A549 (cell line): ENCODE measurements around the gene MAML1. TPM values are rescaled to one million over a fixed set of nuclear protein-coding genes. Genes with fewer than 3 reads are reported as not detected.

Experiments
- ATAC-seq, 2 experiments: fragments of 200-7000 bp in 1 of 2; fragments of >200 bp in 1 of 2; cut with Nextera tagmentation in 1 of 2; cut with Tn5 transposase in 1 of 2; 3 replicates each; pipeline versions ENCODE4 v1.8.0 to v1.9.1; 2018 to 2020; ENCODE audit warnings: mild to moderate bottlenecking in 1 of 2, moderate library complexity in 1 of 2
- CTCF ChIA-PET: fragments of 300-600 bp; sonication (Branson Sonifier 250); formaldehyde crosslinking; extraction: SDS; loops from one replicate; lab custom pipeline; 2021; ENCODE audit warnings: antibody characterized with exemption, inconsistent platforms; lab: Yijun Ruan, JAX
- POLR2A ChIA-PET: fragments of 350-600 bp; formaldehyde crosslinking; extraction: SDS; loops from one replicate; lab custom pipeline; 2021; ENCODE audit warnings: antibody characterized with exemption, inconsistent platforms; lab: Yijun Ruan, JAX
- DNase-seq, 2 experiments: peaks; one replicate each; pipeline versions ENCODE4 v3.0.0 to v3.0.0-alpha.2; 2011 to 2016; ENCODE audit warnings: low read depth in 1 of 2, low spot score in 1 of 2
- FAIRE-seq: peaks from 2 replicates; lab custom pipeline; 2011; peaks lifted over from hg19 to GRCh38; lab: Jason Lieb, UNC
- H3K27ac ChIP-seq, 2 experiments: fragments of >200 bp; sonication (Bioruptor Twin); formaldehyde crosslinking; 3 replicates each; pipeline ENCODE4 v1.5.1; 2016 to 2017
- H3K4me1 ChIP-seq: fragments of >200 bp; sonication (Bioruptor Twin); formaldehyde crosslinking; 3 replicates; pipeline ENCODE4 v1.6.1; 2016
- H3K4me2 ChIP-seq: fragments of >200 bp; sonication (Bioruptor Twin); formaldehyde crosslinking; 3 replicates; pipeline ENCODE4 v1.6.1; 2016
- H3K4me3 ChIP-seq: fragments of >200 bp; sonication (Bioruptor Twin); formaldehyde crosslinking; 3 replicates; pipeline ENCODE4 v1.5.1; 2016
- H3K9me3 ChIP-seq: fragments of >200 bp; sonication (Bioruptor Twin); formaldehyde crosslinking; 3 replicates; pipeline ENCODE4 v1.6.1; 2016
- BHLHE40 ChIP-seq: IDR thresholded peaks from 2 replicates; pipeline ENCODE4 v1.6.1; 2012; ENCODE audit warnings: low read depth, low read length, inconsistent platforms
- CBX2 ChIP-seq: fragments of 200-600 bp; sonication (generic); IDR thresholded peaks from 2 replicates; pipeline ENCODE4 v1.6.1; 2016; ENCODE audit warnings: low read depth, mild to moderate bottlenecking, borderline replicate concordance
- CEBPB ChIP-seq, 2 experiments: fragments of >200 bp in 1 of 2; sonication (Bioruptor Twin) in 1 of 2; formaldehyde crosslinking in 1 of 2; IDR thresholded peaks; 2 replicates each; pipeline ENCODE4 v1.6.1; 2012 to 2016
- CHD2 ChIP-seq: fragments of 150-350 bp; IDR thresholded peaks from 2 replicates; pipeline ENCODE4 v1.6.1; 2014; ENCODE audit warnings: low read length; ENCODE audit not compliant: partially characterized antibody
- CHD4 ChIP-seq: fragments of 200-600 bp; sonication (generic); IDR thresholded peaks from 2 replicates; pipeline ENCODE4 v1.6.1; 2016; ENCODE audit warnings: antibody characterized with exemption, mild to moderate bottlenecking, borderline replicate concordance
- E2F6 ChIP-seq: IDR thresholded peaks from 2 replicates; pipeline ENCODE4 v1.6.1; 2012; ENCODE audit warnings: low read depth, borderline replicate concordance
- EHMT2 ChIP-seq: fragments of 200-600 bp; sonication (generic); IDR thresholded peaks from 2 replicates; pipeline ENCODE4 v1.6.1; 2016; ENCODE audit warnings: antibody characterized with exemption, low read depth, mild to moderate bottlenecking, moderate library complexity
- ESRRA ChIP-seq: fragments of 150-350 bp; IDR thresholded peaks from 2 replicates; pipeline ENCODE4 v1.6.1; 2014; ENCODE audit warnings: mild to moderate bottlenecking, low read length, borderline replicate concordance
- FOSB ChIP-seq: fragments of 250-450 bp; sonication (Bioruptor Pico); IDR thresholded peaks from 2 replicates; pipeline ENCODE4 v1.5.0; 2020; ENCODE audit warnings: mild to moderate bottlenecking, moderate library complexity
- FOXS1 ChIP-seq: fragments of 250-450 bp; sonication (Bioruptor Pico); IDR thresholded peaks from 2 replicates; pipeline ENCODE4 v1.5.0; 2020; ENCODE audit warnings: mild to moderate bottlenecking, moderate library complexity
- GATA3 ChIP-seq: IDR thresholded peaks from 2 replicates; pipeline ENCODE4 v1.6.1; 2012; ENCODE audit warnings: borderline replicate concordance
- HDAC2 ChIP-seq: fragments of 200-600 bp; sonication (generic); IDR thresholded peaks from 2 replicates; pipeline ENCODE4 v1.6.1; 2016
- HOXA7 ChIP-seq: fragments of 250-450 bp; sonication (Bioruptor Pico); IDR thresholded peaks from 2 replicates; pipeline ENCODE4 v1.5.0; 2020; ENCODE audit warnings: mild to moderate bottlenecking, moderate library complexity
- HOXB13 ChIP-seq: fragments of 250-450 bp; sonication (Bioruptor Pico); IDR thresholded peaks from 2 replicates; pipeline ENCODE4 v1.5.0; 2020; ENCODE audit warnings: low read depth, mild to moderate bottlenecking, moderate library complexity
- JUNB ChIP-seq: fragments of >200 bp; sonication (Bioruptor Twin); formaldehyde crosslinking; IDR thresholded peaks from 2 replicates; pipeline ENCODE4 v1.6.1; 2016
- KDM5A ChIP-seq: fragments of 200-600 bp; sonication (generic); IDR thresholded peaks from 2 replicates; pipeline ENCODE4 v1.6.1; 2016; ENCODE audit warnings: antibody characterized with exemption, mild to moderate bottlenecking
- MAFK ChIP-seq: fragments of 450-650 bp; IDR thresholded peaks from 2 replicates; pipeline ENCODE4 v1.6.1; 2014; ENCODE audit not compliant: partially characterized antibody
- MAZ ChIP-seq: fragments of 150-350 bp; IDR thresholded peaks from 2 replicates; pipeline ENCODE4 v1.6.1; 2014; ENCODE audit warnings: antibody characterized with exemption, low read depth, low read length, borderline replicate concordance
- NFE2L2 ChIP-seq: fragments of 150-350 bp; conservative IDR thresholded peaks from 2 replicates; pipeline ENCODE4 v1.6.1; 2014; ENCODE audit warnings: low read length
- NPAS2 ChIP-seq: fragments of 250-450 bp; sonication (Bioruptor Pico); IDR thresholded peaks from 2 replicates; pipeline ENCODE4 v1.8.0; 2022; ENCODE audit warnings: mild to moderate bottlenecking, moderate library complexity, borderline replicate concordance
- PHF8 ChIP-seq: fragments of 200-600 bp; sonication (generic); IDR thresholded peaks from 2 replicates; pipeline ENCODE4 v1.6.1; 2016; ENCODE audit warnings: low read depth, mild to moderate bottlenecking, antibody characterized with exemption, moderate library complexity, borderline replicate concordance
- POLR2AphosphoS2 ChIP-seq: conservative IDR thresholded peaks from 2 replicates; pipeline ENCODE4 v1.6.1; 2012; ENCODE audit warnings: low read length, improper control_type of control experiment, inconsistent platforms
- RAD21 ChIP-seq, 2 experiments: fragments of >200 bp in 1 of 2; sonication (Bioruptor Twin) in 1 of 2; formaldehyde crosslinking in 1 of 2; IDR thresholded peaks in 1 of 2; conservative IDR thresholded peaks in 1 of 2; 2 replicates in 1 of 2; 3 replicates in 1 of 2; pipeline ENCODE4 v1.6.1; 2012 to 2018; ENCODE audit warnings: inconsistent platforms in 1 of 2
- RARB ChIP-seq: fragments of 250-450 bp; sonication (Bioruptor Pico); IDR thresholded peaks from 2 replicates; pipeline ENCODE4 v1.8.0; 2021; ENCODE audit warnings: mild to moderate bottlenecking, moderate library complexity
- RFX5 ChIP-seq: fragments of 450-650 bp; IDR thresholded peaks from 2 replicates; pipeline ENCODE4 v1.7.1; 2014; ENCODE audit warnings: antibody characterized with exemption, mild to moderate bottlenecking, moderate library complexity
- RNF2 ChIP-seq: fragments of 200-600 bp; sonication (generic); IDR thresholded peaks from 2 replicates; pipeline ENCODE4 v1.6.1; 2016; ENCODE audit warnings: low read depth, mild to moderate bottlenecking, antibody characterized with exemption, moderate library complexity, borderline replicate concordance
- USF2 ChIP-seq: fragments of 450-650 bp; IDR thresholded peaks from 2 replicates; pipeline ENCODE4 v1.6.1; 2014; ENCODE audit warnings: antibody characterized with exemption
- ZC3H11A ChIP-seq: fragments of 450-650 bp; IDR thresholded peaks from 2 replicates; pipeline ENCODE4 v1.6.1; 2014; ENCODE audit warnings: antibody characterized with exemption, mild to moderate bottlenecking
- WGBS: methylation state at CpG from one replicate; pipeline ENCODE4 v1.1.6; 2017; ENCODE audit errors: missing lambda C conversion rate; 5-methylcytosine and 5-hydroxymethylcytosine counted together
- polyA plus RNA-seq, 4 experiments: library from polyadenylated mRNA; depleted of rRNA in 3 of 4; stranded (reverse); fragments of >200 nt; fragmentation: RNase III in 1 of 4; extraction: RNeasy Plus Mini Kit Qiagen cat#74134 plus additional on column Dnase treatment in 1 of 4; gene quantifications; 2 replicates in 3 of 4; 3 replicates in 1 of 4; pipeline ENCODE4 v1.2.3, GENCODE V29; 2011 to 2017
- TF ChIP-seq, protein P1 (sequence below): fragments of >200 bp; sonication (Bioruptor Twin); formaldehyde crosslinking; IDR thresholded peaks from 3 replicates; pipeline ENCODE4 v1.6.1; 2016
- TF ChIP-seq, protein P2 (sequence below): fragments of 200-600 bp; sonication (generic); IDR thresholded peaks from 2 replicates; pipeline ENCODE4 v1.6.1; 2016; ENCODE audit warnings: antibody characterized with exemption, mild to moderate bottlenecking, moderate library complexity
- TF ChIP-seq, protein P3 (sequence below): fragments of 150-350 bp; IDR thresholded peaks from 2 replicates; pipeline ENCODE4 v1.6.1; 2014; ENCODE audit warnings: low read depth, mild to moderate bottlenecking, low read length
- TF ChIP-seq, protein P4 (sequence below): fragments of 250-450 bp; sonication (Bioruptor Pico); IDR thresholded peaks from 2 replicates; pipeline ENCODE4 v1.5.0; 2020; ENCODE audit warnings: low read depth, mild to moderate bottlenecking, moderate library complexity

MAML1 gene
- polyA plus RNA-seq, 2 of the 4 experiments (the other 2 are of a cell fraction) = 6.9 to 12.0 TPM

- H3K4me1 ChIP-seq = peaks cover 26% of the 10 kb centered on the region
- under 1% methylated on average over 34 of the region's 101 CpGs for WGBS
- peak overlapping the region; percentile 69 for H3K4me3 ChIP-seq
- FAIRE-seq (no peak), ATAC-seq (peak; percentile 66 to 69), DNase-seq (peak; percentile 30 to 54)
- peak overlapping the region; percentile 82 for H3K4me2 ChIP-seq
- CTCF ChIA-PET = interaction anchor here (0.7 to 1.9 kb wide), 5 partner anchors 25 to 74 kb away, joined by 3 to 11 read pairs (median 4); no protein-coding TSS in a partner anchor
- no peaks in the 10 kb centered on the region for H3K9me3 ChIP-seq
- POLR2A ChIA-PET = interaction anchor here (0.9 to 1.6 kb wide), 10 partner anchors 22 to 183 kb away, joined by 3 to 10 read pairs (median 4); partner anchors contain the start of genes CBY3, HNRNPH1 and RUFY1
- peak overlapping the region; percentile 88 to 97 for H3K27ac ChIP-seq
- TF ChIP-seq JUNB = no peak
- TF ChIP-seq HOXB13 (CRISPR knock-in tag) = no peak
- TF ChIP-seq FOSB (CRISPR knock-in tag) = no peak
- TF ChIP-seq RAD21 (conservative IDR thresholded peaks at IDR 0.05 in 1 of 2, IDR thresholded peaks at IDR 0.05 in 1 of 2) = no peak
- no peak for TF ChIP-seq NFE2L2
- TF ChIP-seq POLR2AphosphoS2 = no peak
- TF ChIP-seq BHLHE40 = no peak
- TF ChIP-seq, protein P1, sequence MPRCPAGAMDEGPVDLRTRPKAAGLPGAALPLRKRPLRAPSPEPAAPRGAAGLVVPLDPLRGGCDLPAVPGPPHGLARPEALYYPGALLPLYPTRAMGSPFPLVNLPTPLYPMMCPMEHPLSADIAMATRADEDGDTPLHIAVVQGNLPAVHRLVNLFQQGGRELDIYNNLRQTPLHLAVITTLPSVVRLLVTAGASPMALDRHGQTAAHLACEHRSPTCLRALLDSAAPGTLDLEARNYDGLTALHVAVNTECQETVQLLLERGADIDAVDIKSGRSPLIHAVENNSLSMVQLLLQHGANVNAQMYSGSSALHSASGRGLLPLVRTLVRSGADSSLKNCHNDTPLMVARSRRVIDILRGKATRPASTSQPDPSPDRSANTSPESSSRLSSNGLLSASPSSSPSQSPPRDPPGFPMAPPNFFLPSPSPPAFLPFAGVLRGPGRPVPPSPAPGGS = no peak
- TF ChIP-seq MAZ = no peak
- TF ChIP-seq, protein P2, sequence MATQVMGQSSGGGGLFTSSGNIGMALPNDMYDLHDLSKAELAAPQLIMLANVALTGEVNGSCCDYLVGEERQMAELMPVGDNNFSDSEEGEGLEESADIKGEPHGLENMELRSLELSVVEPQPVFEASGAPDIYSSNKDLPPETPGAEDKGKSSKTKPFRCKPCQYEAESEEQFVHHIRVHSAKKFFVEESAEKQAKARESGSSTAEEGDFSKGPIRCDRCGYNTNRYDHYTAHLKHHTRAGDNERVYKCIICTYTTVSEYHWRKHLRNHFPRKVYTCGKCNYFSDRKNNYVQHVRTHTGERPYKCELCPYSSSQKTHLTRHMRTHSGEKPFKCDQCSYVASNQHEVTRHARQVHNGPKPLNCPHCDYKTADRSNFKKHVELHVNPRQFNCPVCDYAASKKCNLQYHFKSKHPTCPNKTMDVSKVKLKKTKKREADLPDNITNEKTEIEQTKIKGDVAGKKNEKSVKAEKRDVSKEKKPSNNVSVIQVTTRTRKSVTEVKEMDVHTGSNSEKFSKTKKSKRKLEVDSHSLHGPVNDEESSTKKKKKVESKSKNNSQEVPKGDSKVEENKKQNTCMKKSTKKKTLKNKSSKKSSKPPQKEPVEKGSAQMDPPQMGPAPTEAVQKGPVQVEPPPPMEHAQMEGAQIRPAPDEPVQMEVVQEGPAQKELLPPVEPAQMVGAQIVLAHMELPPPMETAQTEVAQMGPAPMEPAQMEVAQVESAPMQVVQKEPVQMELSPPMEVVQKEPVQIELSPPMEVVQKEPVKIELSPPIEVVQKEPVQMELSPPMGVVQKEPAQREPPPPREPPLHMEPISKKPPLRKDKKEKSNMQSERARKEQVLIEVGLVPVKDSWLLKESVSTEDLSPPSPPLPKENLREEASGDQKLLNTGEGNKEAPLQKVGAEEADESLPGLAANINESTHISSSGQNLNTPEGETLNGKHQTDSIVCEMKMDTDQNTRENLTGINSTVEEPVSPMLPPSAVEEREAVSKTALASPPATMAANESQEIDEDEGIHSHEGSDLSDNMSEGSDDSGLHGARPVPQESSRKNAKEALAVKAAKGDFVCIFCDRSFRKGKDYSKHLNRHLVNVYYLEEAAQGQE = no peak
- no peak for TF ChIP-seq USF2
- no peak for TF ChIP-seq ZC3H11A
- TF ChIP-seq, protein P3, sequence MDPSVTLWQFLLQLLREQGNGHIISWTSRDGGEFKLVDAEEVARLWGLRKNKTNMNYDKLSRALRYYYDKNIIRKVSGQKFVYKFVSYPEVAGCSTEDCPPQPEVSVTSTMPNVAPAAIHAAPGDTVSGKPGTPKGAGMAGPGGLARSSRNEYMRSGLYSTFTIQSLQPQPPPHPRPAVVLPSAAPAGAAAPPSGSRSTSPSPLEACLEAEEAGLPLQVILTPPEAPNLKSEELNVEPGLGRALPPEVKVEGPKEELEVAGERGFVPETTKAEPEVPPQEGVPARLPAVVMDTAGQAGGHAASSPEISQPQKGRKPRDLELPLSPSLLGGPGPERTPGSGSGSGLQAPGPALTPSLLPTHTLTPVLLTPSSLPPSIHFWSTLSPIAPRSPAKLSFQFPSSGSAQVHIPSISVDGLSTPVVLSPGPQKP = no peak
- no peak for TF ChIP-seq CBX2
- 0 out of 2 replicates have a peak, but pooled peaks have one; percentile 7 for TF ChIP-seq KDM5A
- TF ChIP-seq RFX5 = no peak
- no peak for TF ChIP-seq HDAC2
- TF ChIP-seq HOXA7 = no peak
- peak; percentile 79 for TF ChIP-seq PHF8
- TF ChIP-seq RNF2 = no peak
- TF ChIP-seq MAFK = no peak
- TF ChIP-seq NPAS2 (CRISPR knock-in tag) = no peak
- TF ChIP-seq, protein P4, sequence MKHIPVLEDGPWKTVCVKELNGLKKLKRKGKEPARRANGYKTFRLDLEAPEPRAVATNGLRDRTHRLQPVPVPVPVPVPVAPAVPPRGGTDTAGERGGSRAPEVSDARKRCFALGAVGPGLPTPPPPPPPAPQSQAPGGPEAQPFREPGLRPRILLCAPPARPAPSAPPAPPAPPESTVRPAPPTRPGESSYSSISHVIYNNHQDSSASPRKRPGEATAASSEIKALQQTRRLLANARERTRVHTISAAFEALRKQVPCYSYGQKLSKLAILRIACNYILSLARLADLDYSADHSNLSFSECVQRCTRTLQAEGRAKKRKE = no peak
- no peak for TF ChIP-seq E2F6
- TF ChIP-seq CEBPB (IDR thresholded peaks at IDR 0.05) = no peak
- TF ChIP-seq FOXS1 (CRISPR knock-in tag) = no peak
- no peak for TF ChIP-seq GATA3
- no peak for TF ChIP-seq CHD4
- TF ChIP-seq CHD2 = no peak
- no peak for TF ChIP-seq RARB (CRISPR knock-in tag)
- no peak for TF ChIP-seq EHMT2
- TF ChIP-seq ESRRA = no peak
Observed at GRCh38 chr5:179732918-179733771, 523 bp downstream of the MAML1 start.
